GM23338 (cell line): ENCODE data around the gene MCTP2. TPM values are rescaled to one million over a fixed set of nuclear protein-coding genes. Genes with fewer than 3 reads are reported as not detected.

Source experiments
- ATAC-seq: fragments of 200-7000 bp; cut with Tn5 transposase; 3 replicates; pipeline ENCODE4 v1.9.1; 2020
- DNase-seq: peaks from one replicate; pipeline ENCODE4 v3.0.0-alpha.2; 2015; ENCODE audit warnings: low spot score
- H2AFZ ChIP-seq: fragments of 200-600 bp; sonication (generic); 2 replicates; pipeline ENCODE4 v1.8.0; 2016; ENCODE audit warnings: antibody characterized with exemption, mild to moderate bottlenecking, moderate library complexity
- H3F3A ChIP-seq: fragments of 200-600 bp; sonication (generic); replicated peaks from 2 replicates; pipeline ENCODE4 v1.8.0; 2017; ENCODE audit warnings: antibody characterized with exemption, mixed run types, low read depth
- H3K27ac ChIP-seq: fragments of 200-600 bp; sonication (generic); 2 replicates; pipeline ENCODE4 v1.6.1; 2016; ENCODE audit warnings: low read depth
- H3K27me3 ChIP-seq: fragments of 200-600 bp; sonication (generic); 2 replicates; pipeline ENCODE4 v1.8.0; 2016; ENCODE audit warnings: mild to moderate bottlenecking, mixed run types, moderate library complexity; ENCODE audit not compliant: insufficient read depth
- H3K36me3 ChIP-seq: fragments of 200-600 bp; sonication (generic); 2 replicates; pipeline ENCODE4 v1.8.0; 2016; ENCODE audit warnings: mild to moderate bottlenecking; ENCODE audit not compliant: insufficient read depth
- H3K4me1 ChIP-seq: fragments of 200-600 bp; sonication (generic); 2 replicates; pipeline ENCODE4 v1.8.0; 2016; ENCODE audit warnings: mild to moderate bottlenecking, moderate library complexity; ENCODE audit not compliant: insufficient read depth
- H3K4me2 ChIP-seq: fragments of 200-600 bp; sonication (generic); 2 replicates; pipeline ENCODE4 v1.7.1; 2017; ENCODE audit warnings: mixed run types
- H3K4me3 ChIP-seq: fragments of 200-600 bp; sonication (generic); 2 replicates; pipeline ENCODE4 v1.6.1; 2016; ENCODE audit warnings: mixed run types
- H3K79me2 ChIP-seq: fragments of 200-600 bp; sonication (generic); replicated peaks from 2 replicates; pipeline ENCODE4 v1.8.0; 2017; ENCODE audit warnings: mild to moderate bottlenecking; ENCODE audit not compliant: insufficient read depth
- H3K9me2 ChIP-seq: fragments of 200-600 bp; sonication (generic); 2 replicates; pipeline ENCODE4 v1.8.0; 2017; ENCODE audit not compliant: insufficient read depth
- H4K20me1 ChIP-seq: fragments of 200-600 bp; sonication (generic); replicated peaks from 2 replicates; pipeline ENCODE4 v1.8.0; 2017; ENCODE audit warnings: mild to moderate bottlenecking; ENCODE audit not compliant: insufficient read depth
- H3K27ac Mint-ChIP-seq: 2 replicates; pipeline ENCODE4 v1.8.0; 2020; ENCODE audit warnings: inconsistent platforms, mild to moderate bottlenecking, moderate library complexity, mixed read lengths
- H3K27me3 Mint-ChIP-seq: 3 replicates; pipeline ENCODE4 v1.8.0; 2022; ENCODE audit warnings: low read depth, mild to moderate bottlenecking, moderate library complexity, mixed read lengths, inconsistent platforms; ENCODE audit not compliant: insufficient read depth, poor library complexity
- H3K36me3 Mint-ChIP-seq: 3 replicates; pipeline ENCODE4 v1.8.0; 2021; ENCODE audit warnings: low read depth, mild to moderate bottlenecking, inconsistent platforms, moderate library complexity, mixed read lengths
- H3K4me1 Mint-ChIP-seq: 3 replicates; pipeline ENCODE4 v1.8.0; 2020; ENCODE audit warnings: mild to moderate bottlenecking, inconsistent platforms, mixed read lengths
- H3K4me3 Mint-ChIP-seq: 3 replicates; pipeline ENCODE4 v1.8.0; 2021; ENCODE audit warnings: moderate library complexity, mild to moderate bottlenecking, inconsistent platforms, mixed read lengths
- H3K9me3 Mint-ChIP-seq: 3 replicates; pipeline ENCODE4 v1.8.0; 2020; ENCODE audit warnings: moderate library complexity, mild to moderate bottlenecking, inconsistent platforms, mixed read lengths
- CTCF ChIP-seq, 2 experiments: fragments of 200-600 bp in 1 of 2; sonication (generic) in 1 of 2; conservative IDR thresholded peaks; 2 replicates each; pipeline versions ENCODE4 v1.5.1 to v1.6.1; 2016 to 2017; ENCODE audit warnings: antibody characterized with exemption in 2 of 2, low read depth in 2 of 2, mild to moderate bottlenecking in 2 of 2, moderate library complexity in 1 of 2
- ETS1 ChIP-seq: IDR thresholded peaks from 2 replicates; pipeline ENCODE4 v1.6.1; 2016; ENCODE audit warnings: antibody characterized with exemption
- EZH2 ChIP-seq: fragments of 200-600 bp; sonication (generic); IDR thresholded peaks from one replicate; pipeline ENCODE4 v1.8.0; 2017; ENCODE audit warnings: antibody characterized with exemption, mild to moderate bottlenecking, low read depth; ENCODE audit not compliant: unreplicated experiment
- JUNB ChIP-seq: IDR thresholded peaks from one replicate; pipeline ENCODE4 v1.6.1; 2016; ENCODE audit warnings: antibody characterized with exemption; ENCODE audit not compliant: unreplicated experiment
- NANOG ChIP-seq: IDR thresholded peaks from 2 replicates; pipeline ENCODE4 v1.6.1; 2016; ENCODE audit warnings: antibody characterized with exemption, borderline replicate concordance
- POLR2AphosphoS5 ChIP-seq: IDR thresholded peaks from 2 replicates; pipeline ENCODE4 v1.6.1; 2016; ENCODE audit warnings: antibody characterized with exemption, low read depth
- STAT1 ChIP-seq: IDR thresholded peaks from one replicate; pipeline ENCODE4 v1.6.1; 2016; ENCODE audit warnings: antibody characterized with exemption; ENCODE audit not compliant: unreplicated experiment
- ZNF114 ChIP-seq: fragments of 250-450 bp; sonication (Bioruptor Pico); IDR thresholded peaks from 2 replicates; pipeline ENCODE4 v1.5.0; 2020; ENCODE audit warnings: mild to moderate bottlenecking, moderate library complexity
- ZNF331 ChIP-seq: fragments of 250-450 bp; sonication (Bioruptor Pico); IDR thresholded peaks from 2 replicates; pipeline ENCODE4 v1.5.0; 2020; ENCODE audit warnings: low read depth, mild to moderate bottlenecking, moderate library complexity
- ZNF462 ChIP-seq: fragments of 250-450 bp; sonication (Bioruptor Pico); IDR thresholded peaks from 2 replicates; pipeline ENCODE4 v1.5.0; 2020; ENCODE audit warnings: mild to moderate bottlenecking, moderate library complexity
- polyA plus RNA-seq: library from polyadenylated mRNA; unstranded; fragments of >200 nt; fragmentation: Nextera tagmentation; extraction: Ambion mirVana; gene quantifications from 2 replicates; pipeline ENCODE4 v1.2.1, GENCODE V29; 2016
- total RNA-seq: library from RNA; depleted of rRNA; stranded (reverse); fragments of >200 nt; shearing (Covaris generic); gene quantifications from 2 replicates; pipeline ENCODE4 v1.2.3, GENCODE V29; 2014

The MCTP2 gene
- total and polyA plus RNA-seq, 2 experiments from 2014 or later = 1.8 to 5.5 TPM

- TF ChIP-seq ZNF462 (CRISPR knock-in tag) (no peak), STAT1 (no peak), ZNF114 (no peak), JUNB (no peak), POLR2AphosphoS5 (no peak), CTCF (conservative IDR thresholded peaks at IDR 0.05; ENCODE audit: low read depth in 2 of 2) (no peak), NANOG (no peak), EZH2 (no peak), ZNF331 (CRISPR knock-in tag) (no peak)
Observed at GRCh38 chr15:94212291-94212690, 19.1 kb upstream of the MCTP2 start (continued).

GRCh38 chr15:94225616-94226015 is 5.7 kb upstream of the MCTP2 start:
- Mint-ChIP-seq H3K4me3 (no peak overlapping the region), H3K27ac (no peak overlapping the region), H3K9me3 (no peaks in the 10 kb centered on the region; the same call in 2 of the 3 replicates), H3K36me3 (no peaks in the 10 kb centered on the region), H3K27me3 (peaks cover 4% of the 10 kb centered on the region), H3K4me1 (peaks cover 10% of the 10 kb centered on the region)
- H3K27me3 ChIP-seq = peaks cover 14% of the 10 kb centered on the region
- no peaks in the 10 kb centered on the region for H3K36me3 ChIP-seq
- no peak overlapping the region for H3K4me2 ChIP-seq
- H4K20me1 ChIP-seq = no peaks in the 10 kb centered on the region
- no peaks in the 10 kb centered on the region for H3K9me2 ChIP-seq
- no peak overlapping the region for H2AFZ ChIP-seq
- no peak overlapping the region for H3K4me3 ChIP-seq
- H3F3A ChIP-seq = peaks cover 1% of the 10 kb centered on the region; the same call in 1 of the 2 replicates
- ATAC-seq (no peak), DNase-seq (no peak)
- no peaks in the 10 kb centered on the region for H3K79me2 ChIP-seq
- H3K4me1 ChIP-seq = peaks cover 9% of the 10 kb centered on the region; the same call in 1 of the 2 replicates
- no peak overlapping the region for H3K27ac ChIP-seq
- TF ChIP-seq ETS1 (no peak), ZNF114 (no peak)
